Adrenal gland (tissue), 12 donors: ENCODE measurements around the gene IMPA2. TPM values are rescaled to one million over a fixed set of nuclear protein-coding genes. Genes with fewer than 3 reads are reported as not detected.
"Not testable (repeated sequence)": the region's sequence is repeated elsewhere in the genome, so short reads cannot be mapped to it uniquely, and the experiment has no call there.

Source experiments
- DNase-seq, 7 donors: peaks; one replicate each; pipeline ENCODE4 v3.0.0-alpha.2; 2019 to 2020
- H3K27ac ChIP-seq, 5 donors: fragments of 200-600 bp; sonication (generic) in 4 of 5; 1 replicate in 3 of 5; 2 replicates in 2 of 5; pipeline versions ENCODE4 v1.5.1 to v1.8.0; 2016 to 2020; ENCODE audit warnings: mild to moderate bottlenecking in 1 of 5
- H3K27me3 ChIP-seq: fragments of 200-600 bp; 2 replicates; pipeline ENCODE4 v1.8.0; 2021
- H3K36me3 ChIP-seq, 2 donors: fragments of 200-600 bp; replicated peaks in 1 of 2; 1 replicate in 1 of 2; 2 replicates in 1 of 2; pipeline versions ENCODE4 v1.5.1 to v1.8.0; 2018 to 2022
- H3K4me1 ChIP-seq, 2 donors: fragments of 200-600 bp; replicated peaks in 1 of 2; 1 replicate in 1 of 2; 2 replicates in 1 of 2; pipeline versions ENCODE4 v1.5.1 to v1.8.0; 2018 to 2021
- H3K4me3 ChIP-seq, 4 donors: fragments of 200-600 bp; sonication (generic) in 3 of 4; one replicate each; pipeline ENCODE4 v1.5.1; 2016 to 2018
- H3K9me3 ChIP-seq, 3 donors: fragments of 200-600 bp; sonication (generic) in 1 of 3; replicated peaks in 1 of 3; 1 replicate in 2 of 3; 2 replicates in 1 of 3; pipeline versions ENCODE4 v1.5.1 to v1.8.0; 2016 to 2021
- POLR2A ChIP-seq, 2 donors: fragments of 450-650 bp; IDR thresholded peaks; one replicate each; pipeline ENCODE4 v1.6.1; 2017; ENCODE audit warnings: antibody characterized with exemption in 2 of 2, mild to moderate bottlenecking in 2 of 2, moderate library complexity in 1 of 2
- WGBS, 4 donors: extraction: QIAGEN DNeasy Blood & Tissue Kit in 2 of 4; methylation state at CpG; one replicate each; pipeline versions ENCODE4 v1.1.5 to v1.1.7; 2013 to 2017; 5-methylcytosine and 5-hydroxymethylcytosine counted together
- intact Hi-C, 2 donors: fragments of 100-400 bp; cut with DNase I; formaldehyde crosslinking; loops; one replicate each; pipeline versions ENCODE4 v1.14.1 to v1.15.0; 2022 to 2023
- polyA plus RNA-seq, 3 donors: library from polyadenylated mRNA; stranded (reverse); fragments of 200-250 nt in 2 of 3; fragments of 350-450 nt in 1 of 3; fragmentation: Illumina TruSeq in 1 of 3; extraction: RNeasy Lipid Tissue Mini Kit (QIAGEN cat#74804) in 1 of 3; gene quantifications; one replicate each; pipeline ENCODE4 v1.2.3, GENCODE V29; 2013 to 2014
- total RNA-seq, 9 donors: library from RNA; depleted of rRNA in 4 of 9; stranded (reverse); fragments of >200 nt in 4 of 9; fragments of 120-200 nt in 1 of 9; fragmentation: NEBNext Ultra II Directional in 1 of 9; extraction: Animal tissue kit (Norgen Biotek cat#: 25700) in 1 of 9; gene quantifications; one replicate each; pipeline versions ENCODE4 v1.1.0 to v1.2.4, GENCODE V29; 2013 to 2023
- TF ChIP-seq, protein P1 (sequence below), 6 experiments: fragments of 450-650 bp in 4 of 6; fragments of 200-600 bp in 2 of 6; sonication (generic) in 1 of 6; IDR thresholded peaks; 1 replicate in 5 of 6; 2 replicates in 1 of 6; pipeline versions ENCODE4 v1.5.1 to v1.8.0; 2016 to 2021; ENCODE audit warnings: antibody characterized with exemption in 6 of 6, mild to moderate bottlenecking in 2 of 6, moderate library complexity in 1 of 6
- donor health status: healthy with polysubstance abuse.
- donor health status: Bipolar disorder and iron deficiency.
- donor health status: DM: yes; HTN: yes; CAD: no.
- donor health status: DM: no; HTN: no; CAD: no.
- donor health status: DM: no; HTN: no; CAD: no.
- donor health status: DM: yes; HTN: yes; CAD: no.

IMPA2 gene
- total and polyA plus RNA-seq, 12 donors = 7.9 to 41.3 (median 20.4) TPM

DNA sequence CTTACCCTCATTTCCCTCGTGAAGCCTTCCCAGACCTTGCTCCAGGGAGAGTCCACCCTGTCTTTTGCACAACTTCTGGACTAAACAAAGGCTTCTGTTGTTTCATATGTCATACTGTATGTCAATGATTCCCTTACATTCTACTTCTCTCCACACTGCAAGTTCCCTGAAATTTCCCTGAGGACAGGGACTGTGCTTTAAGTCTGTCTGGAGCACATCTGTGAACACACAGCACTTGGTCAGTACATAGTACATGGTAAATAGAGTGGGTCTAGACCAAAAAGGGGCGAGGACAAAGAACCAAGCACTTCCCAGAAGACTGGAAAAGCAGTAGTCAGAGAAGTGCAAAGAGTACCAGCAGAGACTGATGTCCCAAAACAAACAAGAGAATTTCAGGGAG, 23.7 kb upstream of the IMPA2 start:
- H3K4me3 ChIP-seq = no peak overlapping the region
- no peaks in the 10 kb centered on the region for H3K36me3 ChIP-seq
- intact Hi-C loops = no loop called here
- H3K27me3 ChIP-seq = no peaks in the 10 kb centered on the region
- H3K4me1 ChIP-seq = no peaks in the 10 kb centered on the region
- H3K27ac ChIP-seq = no peak overlapping the region
- H3K9me3 ChIP-seq = no peaks in the 10 kb centered on the region
- no peak for DNase-seq
- TF ChIP-seq, protein P1, sequence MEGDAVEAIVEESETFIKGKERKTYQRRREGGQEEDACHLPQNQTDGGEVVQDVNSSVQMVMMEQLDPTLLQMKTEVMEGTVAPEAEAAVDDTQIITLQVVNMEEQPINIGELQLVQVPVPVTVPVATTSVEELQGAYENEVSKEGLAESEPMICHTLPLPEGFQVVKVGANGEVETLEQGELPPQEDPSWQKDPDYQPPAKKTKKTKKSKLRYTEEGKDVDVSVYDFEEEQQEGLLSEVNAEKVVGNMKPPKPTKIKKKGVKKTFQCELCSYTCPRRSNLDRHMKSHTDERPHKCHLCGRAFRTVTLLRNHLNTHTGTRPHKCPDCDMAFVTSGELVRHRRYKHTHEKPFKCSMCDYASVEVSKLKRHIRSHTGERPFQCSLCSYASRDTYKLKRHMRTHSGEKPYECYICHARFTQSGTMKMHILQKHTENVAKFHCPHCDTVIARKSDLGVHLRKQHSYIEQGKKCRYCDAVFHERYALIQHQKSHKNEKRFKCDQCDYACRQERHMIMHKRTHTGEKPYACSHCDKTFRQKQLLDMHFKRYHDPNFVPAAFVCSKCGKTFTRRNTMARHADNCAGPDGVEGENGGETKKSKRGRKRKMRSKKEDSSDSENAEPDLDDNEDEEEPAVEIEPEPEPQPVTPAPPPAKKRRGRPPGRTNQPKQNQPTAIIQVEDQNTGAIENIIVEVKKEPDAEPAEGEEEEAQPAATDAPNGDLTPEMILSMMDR (IDR thresholded peaks at IDR 0.05) = no peak
- TF ChIP-seq POLR2A (IDR thresholded peaks at IDR 0.05) = no peak
- WGBS, 4 donors = 51 to 71% (median 62%) methylated on average over 2 of the region's 2 CpGs

DNA sequence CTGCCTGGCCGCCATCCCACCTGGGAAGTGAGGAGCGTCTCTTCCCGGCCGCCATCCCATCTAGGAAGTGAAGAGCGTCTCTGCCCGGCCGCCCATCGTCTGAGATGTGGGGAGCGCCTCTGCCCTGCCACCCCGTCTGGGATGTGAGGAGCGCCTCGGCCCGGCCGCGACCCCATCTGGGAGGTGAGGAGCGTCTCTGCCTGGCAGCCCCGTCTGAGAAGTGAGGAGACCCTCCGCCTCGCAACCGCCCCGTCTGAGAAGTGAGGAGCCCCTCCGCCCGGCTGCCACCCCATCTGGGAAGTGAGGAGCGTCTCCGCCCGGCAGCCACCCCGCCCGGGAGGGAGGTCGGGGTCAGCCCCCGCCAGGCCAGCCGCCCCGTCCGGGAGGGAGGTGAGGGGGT, 21.7 kb upstream of the IMPA2 start:
- intact Hi-C loops, H3K27ac ChIP-seq, H3K36me3 ChIP-seq, H3K4me3 ChIP-seq, H3K4me1 ChIP-seq, H3K9me3 ChIP-seq, H3K27me3 ChIP-seq, DNase-seq: not testable (repeated sequence)
- WGBS, 4 donors = 97 to 100% (median 98%) methylated on average over 2 to 33 of the region's 33 CpGs; no CpG with 5 or more reads in 1 of the 4 donors

DNA sequence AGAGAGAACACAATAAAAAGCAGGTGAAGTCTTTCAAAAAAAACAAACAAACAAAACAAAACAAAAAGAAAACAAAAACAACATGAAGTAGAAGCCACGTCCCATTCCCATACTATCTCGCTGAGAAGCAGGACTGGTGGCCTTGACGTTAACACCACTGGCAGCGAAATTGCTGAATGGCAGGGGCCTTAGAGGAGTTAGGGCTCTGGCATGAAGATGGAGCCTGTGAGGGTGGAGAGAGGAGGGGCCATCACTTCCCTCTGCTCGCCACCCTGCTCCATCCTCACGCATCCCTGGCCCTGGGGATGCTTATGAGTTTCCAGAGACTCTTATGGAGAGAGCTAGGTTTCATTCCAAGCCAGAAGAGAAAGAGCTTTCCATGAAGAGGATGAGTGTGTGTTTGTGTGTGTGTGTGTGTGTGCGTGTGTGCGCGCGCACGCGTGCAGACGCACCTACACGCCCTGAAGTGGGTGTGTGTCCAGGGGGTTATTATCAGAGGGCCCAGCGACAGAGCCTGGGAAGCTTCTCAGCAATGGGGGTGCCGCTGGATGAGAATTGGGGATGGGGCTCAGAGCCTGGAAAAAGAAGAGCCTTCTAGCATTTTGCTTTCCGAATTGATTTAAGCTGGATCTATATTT, 20.4 kb upstream of the IMPA2 start:
- Histone ChIP-seq H3K27me3 (no peaks in the 10 kb centered on the region), H3K27ac (no peak overlapping the region), H3K36me3 (no peaks in the 10 kb centered on the region), H3K9me3 (no peaks in the 10 kb centered on the region), H3K4me3 (no peak overlapping the region), H3K4me1 (no peaks in the 10 kb centered on the region)
- no peak for TF ChIP-seq POLR2A (IDR thresholded peaks at IDR 0.05)
- TF ChIP-seq, protein P1 (IDR thresholded peaks at IDR 0.05) = no peak
- WGBS, 4 donors = 80 to 85% (median 82%) methylated on average over 17 of the region's 17 CpGs
- intact Hi-C loops = no loop called here
- no peak for DNase-seq

DNA sequence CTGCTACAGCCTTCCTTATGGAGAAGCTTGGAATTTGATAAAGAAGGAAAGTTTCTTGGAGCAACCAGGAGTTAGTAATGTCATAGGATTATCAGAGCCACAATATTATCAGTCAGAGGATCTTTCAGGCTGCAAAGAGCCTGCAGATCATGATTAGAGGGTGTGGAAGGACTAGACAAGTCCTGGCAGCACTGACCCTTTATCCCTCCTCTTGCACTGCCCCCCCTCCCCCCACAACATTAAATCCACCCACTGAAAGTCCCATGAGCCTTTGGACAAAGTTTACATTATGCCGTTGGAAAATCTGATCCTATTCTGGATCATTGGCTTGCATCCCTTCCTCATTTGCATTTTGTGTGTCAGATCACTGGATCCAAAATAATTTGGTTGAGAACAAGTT, 18.7 kb upstream of the IMPA2 start:
- Histone ChIP-seq H3K4me3 (no peak overlapping the region), H3K9me3 (no peaks in the 10 kb centered on the region), H3K27me3 (no peaks in the 10 kb centered on the region), H3K4me1 (no peaks in the 10 kb centered on the region), H3K36me3 (no peaks in the 10 kb centered on the region), H3K27ac (no peak overlapping the region)
- DNase-seq = no peak
- WGBS, 4 donors = 23 to 47% (median 32%) methylated on average over 1 of the region's 1 CpG
- no peak for TF ChIP-seq POLR2A (IDR thresholded peaks at IDR 0.05)
- TF ChIP-seq, protein P1 (IDR thresholded peaks at IDR 0.05) = no peak
- intact Hi-C loops = no loop called here

DNA sequence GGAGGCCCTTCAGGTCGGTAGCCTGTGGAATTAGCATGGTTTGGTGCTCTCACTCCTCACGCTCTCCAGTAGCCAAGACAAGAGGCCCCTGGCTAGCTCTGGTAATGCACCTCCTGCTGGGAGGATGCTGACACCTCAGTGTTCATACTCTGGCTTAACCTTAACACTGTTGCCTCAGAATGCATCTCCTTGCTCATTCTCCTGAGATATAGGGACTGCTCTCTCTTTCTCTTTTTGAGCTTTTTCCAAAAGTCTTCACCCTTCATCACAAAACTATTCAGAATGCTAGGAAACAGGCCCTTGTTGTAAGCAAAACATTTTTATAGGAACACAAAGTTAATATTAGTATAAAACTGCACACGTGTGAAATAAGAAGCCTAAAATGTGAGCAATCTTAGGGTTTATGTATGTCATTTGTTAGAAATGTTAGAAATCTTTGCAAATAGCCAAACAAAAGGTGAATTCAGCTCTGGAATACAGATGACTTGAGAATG, 17.3 kb upstream of the IMPA2 start:
- no peak overlapping the region for H3K27ac ChIP-seq
- TF ChIP-seq, protein P1 (IDR thresholded peaks at IDR 0.05) = no peak
- TF ChIP-seq POLR2A (IDR thresholded peaks at IDR 0.05) = no peak
- WGBS, 4 donors = 68 to 81% (median 73%) methylated on average over 3 of the region's 3 CpGs
- no peaks in the 10 kb centered on the region for H3K9me3 ChIP-seq
- H3K4me1 ChIP-seq = no peaks in the 10 kb centered on the region
- DNase-seq = no peak
- intact Hi-C loops = no loop called here
- H3K36me3 ChIP-seq = no peaks in the 10 kb centered on the region
- no peaks in the 10 kb centered on the region for H3K27me3 ChIP-seq
- no peak overlapping the region for H3K4me3 ChIP-seq
